Inflammatory macrophage treated with lipopolysaccharide for 1 hour (primary cell): ENCODE results near the gene GRIK2.

Source experiments
- DNase-seq, 2 donors: peaks; one replicate each; pipeline ENCODE4 v3.0.0-alpha.2; 2020 to 2022

Gene GRIK2

DNA sequence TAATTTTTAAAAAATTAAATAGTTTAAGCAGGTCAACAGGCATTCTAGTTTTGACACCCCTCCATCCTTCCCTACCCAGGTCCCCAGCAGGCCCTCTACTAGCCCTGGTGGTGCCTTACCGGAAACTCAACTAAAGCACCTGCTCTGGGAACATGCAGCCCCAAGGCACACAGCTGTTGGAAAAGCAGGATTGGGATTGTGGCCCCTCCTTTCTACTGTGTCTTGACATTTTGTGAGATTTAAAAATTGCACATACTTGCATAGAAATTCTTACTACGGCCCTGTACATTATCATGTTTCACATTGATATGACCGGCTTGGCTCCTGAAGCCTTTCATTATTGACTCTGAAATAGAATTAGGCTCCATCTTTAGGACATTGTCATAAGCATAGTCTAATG, 423.2 kb downstream of the GRIK2 start:
- DNase-seq = no peak

DNA sequence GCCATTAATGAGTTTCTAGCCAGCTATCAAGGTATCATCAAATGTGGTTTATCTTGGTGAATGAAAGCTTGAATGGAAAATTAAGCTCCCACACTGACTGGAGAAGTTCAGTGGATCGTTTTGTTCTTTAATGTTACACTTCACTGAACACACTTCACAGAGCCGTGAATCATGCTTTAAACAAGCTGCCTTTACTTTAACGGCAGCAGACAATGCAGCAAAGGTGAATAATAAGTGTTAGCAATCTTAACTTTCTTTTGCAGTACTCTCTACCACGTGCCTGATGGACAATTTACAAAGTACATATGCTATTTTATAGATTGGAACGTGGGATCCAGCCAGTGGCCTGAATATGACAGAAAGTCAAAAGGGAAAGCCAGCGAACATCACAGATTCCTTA, 424.5 kb downstream of the GRIK2 start:
- DNase-seq = no peak

DNA sequence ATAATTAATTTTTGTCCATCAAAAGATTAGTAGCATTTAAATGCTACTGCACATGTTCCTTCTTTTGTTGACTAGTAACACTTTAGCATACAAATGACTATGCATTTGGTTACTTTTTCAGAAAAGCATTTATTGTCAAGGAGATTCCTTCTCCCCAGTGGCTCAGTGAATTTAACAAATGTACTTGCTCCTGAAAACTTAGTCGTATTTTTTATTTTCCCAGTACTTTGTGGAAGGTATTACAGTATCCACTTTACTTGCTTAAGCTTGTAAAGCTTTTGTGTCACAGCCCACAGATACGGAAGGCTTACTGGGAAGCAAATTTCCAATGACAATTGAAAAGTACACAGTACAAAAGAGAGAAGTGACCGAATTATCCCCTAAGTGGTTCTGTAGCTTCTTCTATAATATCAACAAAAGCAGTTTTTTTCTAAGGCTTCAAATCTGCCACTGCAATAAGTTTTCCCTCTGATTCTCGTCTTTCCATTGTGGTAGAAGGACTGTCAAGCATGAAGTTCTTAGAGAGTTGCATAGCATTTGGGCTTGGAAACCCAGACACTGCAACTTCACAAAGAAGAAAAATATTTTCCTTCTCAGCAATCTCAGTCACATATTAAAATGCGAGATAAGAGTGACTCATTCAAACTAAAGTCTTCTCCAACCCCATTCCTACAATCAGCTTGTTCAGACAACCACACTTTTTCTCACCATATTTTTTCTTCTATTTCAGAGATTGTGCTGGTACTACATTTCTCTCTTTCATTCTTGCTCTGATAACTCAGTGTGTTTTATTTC, 431.2 kb downstream of the GRIK2 start:
- DNase-seq = no peak

DNA sequence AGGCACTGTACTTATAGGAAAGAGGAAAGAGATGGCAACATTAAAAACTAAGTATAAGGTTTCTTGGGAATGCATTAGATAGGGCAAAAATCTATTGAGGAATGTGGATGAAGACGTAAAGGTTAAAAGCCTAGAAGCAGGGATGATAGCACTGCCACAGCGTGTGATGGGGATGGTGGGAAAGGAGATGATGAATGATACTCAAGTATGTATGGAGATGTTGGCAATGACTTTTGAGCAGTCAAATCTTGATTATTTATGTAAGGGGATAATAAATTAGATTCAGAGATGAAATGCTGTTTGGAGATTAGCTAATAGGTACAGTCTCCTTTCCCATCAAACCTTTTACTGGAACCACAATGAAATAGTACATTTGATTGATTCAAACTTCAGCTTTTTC, 432.8 kb downstream of the GRIK2 start:
- DNase-seq = no peak

DNA sequence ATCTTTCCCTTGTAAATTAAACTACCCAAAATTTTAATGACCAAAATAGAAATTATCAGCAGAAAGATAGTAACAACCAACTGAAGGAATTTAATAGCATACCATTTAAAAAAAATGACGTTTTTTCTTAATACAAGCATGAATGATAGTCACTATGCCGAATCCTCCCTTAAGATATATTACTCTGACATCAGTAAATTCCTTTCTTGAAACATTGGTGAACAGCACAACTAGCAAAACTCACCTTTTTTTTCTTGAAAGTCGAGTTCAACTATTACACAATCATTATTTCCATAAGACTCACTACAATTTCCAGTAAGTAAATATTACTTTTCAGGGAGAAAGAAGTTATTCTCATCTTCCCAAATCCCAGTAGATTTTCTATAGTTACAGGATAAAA, 433.2 kb downstream of the GRIK2 start:
- DNase-seq = no peak

DNA sequence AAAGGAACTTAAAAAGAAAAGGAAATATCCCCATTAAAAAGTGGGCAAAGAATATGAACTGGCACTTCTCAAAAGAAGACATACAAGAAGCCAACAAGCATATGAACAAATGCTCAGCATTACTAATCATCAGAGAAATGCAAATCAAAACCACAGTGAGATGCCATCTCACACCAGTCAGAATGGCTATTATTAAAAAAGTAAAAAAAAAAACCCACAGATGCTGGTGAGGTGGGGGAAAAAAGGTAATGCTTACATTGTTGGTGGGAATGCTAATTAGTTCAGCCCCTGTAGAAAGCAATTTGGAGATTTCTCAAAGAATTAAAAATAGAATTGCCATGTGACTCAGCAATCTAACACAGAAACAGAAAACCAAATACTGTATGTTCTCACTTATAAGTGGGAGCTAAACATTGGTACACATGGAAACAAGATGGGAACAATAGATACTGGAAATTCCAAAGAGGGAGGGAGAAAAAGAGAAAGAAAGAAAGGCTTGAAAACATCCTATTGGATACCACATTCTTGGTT, 437.1 kb downstream of the GRIK2 start:
- DNase-seq = no peak

DNA sequence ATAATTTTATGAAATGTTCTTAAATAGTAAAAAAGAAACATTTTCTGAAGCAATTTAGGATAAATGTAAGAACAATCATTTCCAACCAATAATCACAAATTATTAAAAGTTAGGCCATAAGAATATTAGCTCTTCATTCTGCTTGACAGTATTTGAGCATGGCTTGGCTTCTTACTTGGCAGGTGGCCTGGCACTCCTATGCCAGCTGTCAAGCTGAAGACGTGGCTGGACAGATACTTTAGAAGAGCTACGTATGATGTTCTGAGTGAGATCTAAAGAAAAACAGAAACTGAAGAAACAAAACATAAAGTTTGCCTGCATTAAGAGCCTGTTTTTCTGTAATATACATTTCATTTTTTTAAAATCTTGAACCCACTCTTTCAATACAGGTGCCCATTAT, 438.9 kb downstream of the GRIK2 start:
- no peak for DNase-seq

DNA sequence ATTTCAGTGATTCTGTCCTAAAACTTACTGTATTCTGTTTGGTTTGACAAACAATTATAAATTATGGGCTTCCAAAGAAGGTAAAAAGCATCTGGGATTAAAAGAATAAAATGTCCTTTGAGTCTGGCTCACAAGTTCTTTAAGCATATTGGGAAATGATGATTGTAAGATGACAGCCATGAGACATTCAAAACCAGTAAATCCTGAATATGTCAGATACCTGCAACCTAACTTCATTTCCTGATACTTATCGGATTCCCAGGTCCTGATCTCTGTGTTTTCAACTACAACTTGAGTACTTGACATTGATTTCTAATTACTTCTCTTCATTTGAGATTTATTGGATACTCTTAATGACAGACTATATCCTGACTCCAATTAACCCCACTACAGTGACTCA, 446.6 kb downstream of the GRIK2 start:
- no peak for DNase-seq

DNA sequence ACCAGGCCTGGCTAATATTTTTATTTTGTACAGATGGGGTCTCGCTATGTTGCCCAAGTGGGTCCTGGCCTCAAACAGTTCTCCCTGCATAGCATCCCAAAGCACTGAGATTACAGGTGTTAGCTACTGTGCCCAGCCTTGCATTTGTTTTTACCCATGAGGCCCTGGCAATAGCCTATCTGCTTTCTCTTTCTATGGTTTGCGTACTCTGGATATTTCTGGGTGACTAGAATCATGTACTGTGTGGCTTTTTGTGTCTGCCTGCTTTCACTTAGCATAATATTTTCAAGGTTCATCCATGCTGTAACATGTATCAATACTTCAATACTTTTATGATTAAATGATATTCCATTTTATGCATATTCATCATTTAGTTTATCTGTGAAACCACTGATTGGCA, 451.7 kb downstream of the GRIK2 start:
- DNase-seq = no peak

DNA sequence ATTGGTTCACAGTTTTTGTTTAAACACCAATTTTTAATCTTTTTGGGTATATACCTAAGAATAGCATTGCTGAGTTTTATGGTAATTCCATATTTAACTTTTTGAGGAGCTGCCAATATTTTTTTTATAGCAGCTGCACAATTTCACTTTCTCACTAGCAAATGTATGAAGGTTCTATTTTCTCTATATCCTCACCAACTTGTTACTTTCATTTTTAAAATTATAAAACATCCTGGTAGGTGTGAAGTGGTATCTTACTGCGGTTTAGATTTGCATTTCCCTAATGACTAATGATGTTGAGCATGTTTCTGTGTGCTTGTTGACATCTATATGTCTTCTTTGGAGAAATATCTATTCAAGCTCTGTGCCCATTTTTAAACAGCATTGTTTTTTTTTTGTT, 452.1 kb downstream of the GRIK2 start:
- DNase-seq = no peak

DNA sequence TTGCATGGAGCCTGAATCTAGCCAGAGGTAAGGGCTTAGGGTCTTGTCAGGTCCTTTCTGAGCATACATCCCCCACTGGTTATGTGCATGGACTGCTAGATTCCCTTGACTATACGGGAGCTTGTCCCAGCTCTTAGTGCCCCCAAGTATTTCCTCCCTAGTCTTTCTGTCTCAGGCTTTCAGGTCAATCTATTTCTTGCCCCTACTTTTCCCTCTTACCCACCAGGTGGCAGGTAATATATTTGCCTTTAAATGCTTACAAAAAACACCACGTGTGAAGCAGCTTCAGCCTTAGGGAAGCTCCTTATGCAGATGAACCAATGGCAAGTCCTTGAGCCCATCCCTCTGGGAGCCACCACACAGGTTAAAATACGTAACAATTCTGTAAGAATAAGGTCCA, 454.2 kb downstream of the GRIK2 start:
- no peak for DNase-seq

DNA sequence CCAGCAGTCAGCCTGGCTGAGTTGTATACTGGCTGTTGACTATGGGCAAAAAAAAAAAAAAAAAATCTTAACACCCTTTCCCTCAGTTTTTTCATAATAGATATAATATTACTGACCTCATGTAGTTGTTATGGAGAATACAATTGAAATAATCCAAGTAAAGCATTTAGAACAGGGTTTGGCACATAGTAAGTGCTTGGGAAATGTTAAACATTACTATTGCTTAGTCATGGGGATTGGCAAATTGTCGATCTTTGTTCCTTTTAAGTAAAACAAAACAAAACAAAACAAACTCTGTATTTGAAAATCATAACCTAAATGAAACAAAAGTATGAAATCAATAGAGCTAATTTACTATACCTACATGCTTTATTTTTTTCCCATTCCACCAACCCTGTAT, 458.4 kb downstream of the GRIK2 start:
- DNase-seq = no peak

DNA sequence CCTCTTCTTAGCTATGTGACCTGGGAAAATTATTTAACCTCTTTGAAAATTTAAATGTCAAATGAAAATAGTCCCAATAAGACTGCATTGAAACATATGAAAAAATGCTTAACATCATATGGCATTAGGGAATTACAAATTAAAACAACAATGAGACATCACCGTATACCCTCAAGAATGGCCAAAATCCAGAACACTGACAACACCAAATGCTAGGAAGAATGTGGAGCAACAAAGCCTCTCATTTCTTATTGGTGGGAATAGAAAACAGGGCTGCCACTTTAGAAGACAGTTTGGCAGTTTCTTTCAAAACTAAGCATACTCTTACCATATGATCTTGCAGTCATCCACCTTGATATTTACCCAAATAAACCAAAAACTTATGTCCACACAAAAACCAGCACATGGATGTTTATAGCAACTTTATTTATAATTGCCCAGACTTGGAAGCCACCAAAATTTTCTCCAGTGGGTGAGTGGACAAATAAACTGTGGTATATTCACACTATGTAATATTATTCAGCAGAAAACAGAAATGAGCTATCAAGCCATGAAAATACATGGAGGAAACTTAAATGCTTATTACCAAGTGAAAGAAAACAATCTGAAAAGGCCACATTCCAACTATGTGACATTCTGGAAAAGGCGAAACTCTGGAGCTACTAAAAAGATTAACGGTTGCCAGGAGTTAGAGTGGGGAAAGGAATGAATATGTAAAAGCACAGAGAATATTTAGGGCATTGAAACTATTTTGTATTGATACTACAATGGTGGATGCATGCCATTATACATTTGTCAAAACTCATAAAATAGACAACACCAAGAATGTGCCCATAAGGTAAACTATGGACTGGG, 459.9 kb downstream of the GRIK2 start:
- DNase-seq = no peak

DNA sequence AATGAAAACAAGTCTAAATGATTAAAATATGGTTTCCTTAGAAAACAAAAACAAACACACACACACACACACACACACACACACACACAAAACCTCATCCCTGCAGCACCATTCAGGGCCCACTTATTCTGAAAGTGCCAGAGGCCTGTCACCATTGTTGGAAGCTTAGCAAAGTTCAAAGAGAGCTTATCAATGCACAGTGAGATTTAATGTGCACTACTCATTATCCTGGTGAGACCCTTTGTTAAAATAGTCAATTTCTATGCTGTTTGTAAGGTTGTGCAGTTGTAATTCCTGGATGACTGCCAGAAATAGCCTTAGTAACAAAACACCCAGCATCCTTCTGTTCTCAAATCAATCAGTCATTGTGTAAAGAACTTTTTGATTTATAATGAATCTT, 482.9 kb downstream of the GRIK2 start:
- DNase-seq = no peak

DNA sequence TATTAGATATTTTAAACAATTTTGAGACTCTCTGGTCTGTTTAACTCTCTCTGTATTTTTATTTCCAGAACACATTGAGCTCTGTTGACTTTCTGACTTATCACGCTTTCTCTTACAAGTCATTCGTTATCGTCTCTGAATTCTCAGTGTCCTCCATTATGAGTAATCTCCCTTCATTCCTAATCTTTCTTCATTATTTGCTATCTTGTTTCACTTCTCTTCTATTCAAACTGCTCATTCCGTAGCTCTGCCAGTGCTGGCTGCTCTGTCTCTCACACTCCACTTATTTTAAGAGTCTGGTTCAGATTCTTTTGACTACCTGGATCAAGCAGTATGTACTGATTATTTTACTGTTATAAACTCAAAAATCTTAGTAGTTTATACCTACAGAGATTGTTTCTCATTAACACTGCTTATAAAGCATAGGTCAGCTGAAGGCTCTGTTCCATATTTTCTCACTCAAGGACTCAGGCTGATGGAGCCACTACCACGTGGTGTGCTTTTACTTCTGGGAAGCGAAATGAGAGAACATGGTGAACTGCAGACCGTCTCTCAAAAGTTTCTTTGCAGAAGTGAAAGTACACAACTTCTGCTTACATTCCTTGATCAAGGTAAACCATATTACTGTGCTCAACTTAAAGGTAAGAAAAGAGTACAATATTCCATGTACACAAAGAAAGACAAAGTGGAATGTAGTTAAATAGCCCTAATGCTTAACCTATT, 485.2 kb downstream of the GRIK2 start:
- DNase-seq = no peak

DNA sequence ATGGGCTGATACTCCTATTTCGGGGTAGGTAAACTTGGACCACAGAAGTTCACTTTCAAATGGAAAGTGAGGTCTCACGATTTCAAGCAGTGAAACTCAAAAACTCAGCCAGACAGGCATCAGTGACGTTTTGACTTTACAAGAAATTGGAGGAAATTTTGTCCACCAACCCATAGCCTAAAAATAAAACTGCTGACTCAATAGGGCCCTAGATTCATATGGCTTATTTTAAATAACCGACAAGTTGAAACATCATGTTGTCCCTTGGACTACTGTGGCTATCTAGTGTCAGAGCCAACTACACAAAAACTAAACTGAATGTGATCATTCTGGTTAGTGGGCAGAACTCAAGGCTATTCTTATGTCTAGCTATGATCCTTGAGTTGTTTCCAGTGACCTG, 486.3 kb downstream of the GRIK2 start:
- DNase-seq = no peak

DNA sequence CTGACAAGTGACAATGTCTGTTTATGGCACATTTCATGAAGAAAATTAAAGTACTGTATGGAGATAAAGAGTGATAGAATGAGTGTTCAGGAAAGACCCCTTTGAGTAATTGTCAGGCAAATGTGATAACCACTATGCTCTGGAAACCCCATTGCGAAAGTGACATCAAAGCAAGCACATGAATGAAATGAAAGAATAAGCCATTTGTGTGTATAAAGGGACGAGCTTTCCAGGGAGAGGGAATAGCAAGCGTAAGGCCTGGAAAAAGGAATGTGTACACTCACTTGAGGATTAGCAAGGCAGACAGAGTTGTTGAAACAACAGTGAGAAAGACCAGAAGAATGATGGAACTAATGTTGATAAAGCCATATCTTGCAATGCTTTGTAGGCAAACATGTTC, 490.0 kb downstream of the GRIK2 start:
- no peak for DNase-seq

DNA sequence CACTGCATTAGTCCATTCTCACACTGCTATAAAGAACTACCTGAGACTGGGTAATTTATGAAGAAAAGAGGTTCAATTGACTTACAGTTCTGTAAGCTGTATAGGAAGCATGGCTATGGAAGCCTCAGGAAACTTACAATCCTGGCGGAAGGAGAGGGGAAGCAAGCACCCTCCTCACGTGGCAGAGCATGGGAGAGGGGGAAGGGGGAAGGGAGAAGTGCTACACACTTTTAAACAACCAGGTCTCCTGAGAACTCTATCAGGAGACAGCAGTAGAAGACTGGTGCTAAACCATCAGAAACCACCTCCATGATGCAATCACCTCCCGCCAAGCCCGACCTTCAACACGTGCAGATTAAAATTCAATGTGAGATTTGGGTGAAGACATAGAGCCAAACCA, 494.0 kb downstream of the GRIK2 start:
- no peak for DNase-seq

DNA sequence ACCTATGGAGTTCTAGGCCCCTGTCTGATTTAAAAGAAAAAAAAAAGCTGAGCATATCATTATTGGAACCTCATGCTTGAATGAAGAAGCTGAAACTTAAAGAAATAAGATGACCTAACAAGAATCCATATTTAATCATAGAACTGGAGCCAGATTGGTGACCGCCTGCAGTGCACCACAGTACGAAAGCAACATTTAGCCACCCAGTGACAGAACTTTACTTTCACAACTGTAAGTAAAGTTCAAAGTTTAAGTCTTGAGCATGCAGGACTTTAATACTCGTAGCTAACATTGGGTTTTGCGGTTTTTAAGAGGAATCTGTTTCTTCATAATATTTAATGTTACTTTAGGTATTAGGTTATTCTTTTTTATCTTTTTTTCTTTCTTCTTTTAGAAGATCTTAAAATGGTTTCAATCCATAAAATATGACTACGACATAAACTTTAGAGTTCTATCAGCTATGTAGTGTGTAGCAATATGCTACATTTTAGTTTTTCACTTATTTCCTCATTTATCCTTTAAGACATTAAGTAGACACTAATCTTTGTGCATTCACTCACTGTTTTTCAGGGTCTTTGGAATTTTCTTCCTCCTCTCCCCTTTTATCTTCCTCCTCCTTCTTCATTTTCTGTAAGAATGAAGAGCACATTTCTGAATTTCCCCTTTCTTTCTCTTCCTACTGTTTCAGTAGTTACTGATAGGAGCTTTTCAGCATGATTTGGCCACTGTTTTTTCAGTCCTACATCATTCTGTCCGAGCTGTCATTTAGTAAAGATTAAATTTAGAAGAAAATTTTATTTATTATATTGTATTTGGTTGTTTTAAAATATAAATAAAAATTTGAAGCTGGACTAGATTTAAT, 514.1 kb downstream of the GRIK2 start:
- no peak for DNase-seq

DNA sequence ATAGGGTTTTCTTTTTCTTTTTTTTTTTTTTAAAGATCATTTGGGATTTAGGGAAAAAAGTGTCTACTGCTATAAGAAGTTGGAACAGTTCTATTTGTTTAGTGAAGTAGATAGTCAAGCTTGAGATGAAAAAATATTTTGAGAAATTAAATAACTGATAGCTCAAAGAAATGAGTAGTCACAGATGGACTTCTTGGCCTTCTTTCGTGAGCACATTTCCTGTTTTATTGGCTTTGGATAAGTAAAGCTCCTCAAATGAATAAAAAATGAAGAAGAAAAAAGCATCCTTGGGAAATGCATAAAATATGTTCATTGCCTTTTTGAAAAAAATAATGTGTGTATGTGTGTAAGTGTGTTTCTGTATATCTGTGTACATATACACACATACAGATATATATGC, 515.9 kb downstream of the GRIK2 start:
- DNase-seq = no peak

DNA sequence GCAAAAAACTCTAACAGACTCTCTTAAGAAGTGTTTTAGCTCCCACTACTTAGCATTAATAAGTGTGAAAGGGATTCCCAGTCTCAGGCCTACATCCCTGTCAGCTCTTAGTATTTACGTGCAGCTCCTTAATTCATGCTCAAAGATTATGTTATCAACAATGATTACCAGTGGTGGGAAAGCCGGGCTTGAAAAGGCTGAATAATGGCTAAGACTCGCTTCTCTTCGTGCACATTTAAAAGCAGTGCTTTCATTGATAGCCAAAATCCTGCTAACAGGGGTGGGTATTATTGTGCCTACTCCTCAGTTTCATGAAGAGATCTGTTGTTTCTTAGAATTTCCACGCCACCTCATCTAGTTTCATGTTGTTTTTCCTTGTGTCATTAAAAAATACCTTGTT, 518.8 kb downstream of the GRIK2 start:
- no peak for DNase-seq

DNA sequence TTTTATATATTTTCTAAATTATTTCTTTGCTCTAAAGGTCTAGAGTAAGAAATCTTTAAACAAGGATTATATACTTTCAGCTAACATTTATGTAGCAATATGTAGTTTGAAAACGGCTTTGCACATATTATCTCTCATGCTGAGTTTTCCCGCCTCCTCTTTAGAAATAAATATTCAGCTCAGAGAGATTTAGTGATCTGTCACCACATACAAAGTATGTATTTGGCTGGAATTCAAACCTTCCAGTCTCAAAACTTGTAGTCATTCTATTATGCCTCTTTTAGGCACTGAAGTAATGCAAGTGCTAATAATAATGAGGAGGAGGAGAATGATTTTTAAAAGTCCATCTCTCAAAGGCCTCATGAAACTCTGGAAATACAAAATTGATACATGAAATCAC, 525.0 kb downstream of the GRIK2 start:
- no peak for DNase-seq
